ENCODE measurements around the gene CALB2. TPM values are rescaled to one million over a fixed set of nuclear protein-coding genes. Genes with fewer than 3 reads are reported as not detected.

The CALB2 gene
- total and polyA plus RNA-seq, 2 of the 8 experiments (the other 6 are each of a cell fraction or from before 2014, with no cell fraction given), result 1.9 to 2.6 TPM

GRCh38 chr16:71413341-71413740, 54.8 kb downstream of the CALB2 start:
- Histone ChIP-seq H4K5ac (ENCODE audit: insufficient read length, low read depth, low read length) (no peak overlapping the region), H3K27ac (ENCODE audit: low read depth, low read length) (no peak overlapping the region), H3K79me2 (ENCODE audit: control insufficient read depth in 1 of 2, insufficient read depth in 2 of 2, low read length in 2 of 2) (no peaks in the 10 kb centered on the region), H2BK20ac (ENCODE audit: low read length) (no peak overlapping the region), H2AFZ (ENCODE audit: low read length) (0 out of 2 replicates have a peak overlapping the region, but pooled peaks have one; percentile 89), H3K79me1 (ENCODE audit: low read depth, low read length) (no peaks in the 10 kb centered on the region), H4K20me1 (replicated peaks in 1 of 2; ENCODE audit: control insufficient read depth in 1 of 2, insufficient read depth in 2 of 2, low read length in 2 of 2) (no peaks in the 10 kb centered on the region), H2BK15ac (ENCODE audit: low read length) (no peak overlapping the region), H3K4me3 (ENCODE audit: extremely low read depth in 1 of 4, insufficient read depth in 2 of 4, low read depth in 3 of 4, low read length in 4 of 4) (no peak overlapping the region), H3K23ac (ENCODE audit: insufficient read length) (no peak overlapping the region), H4K8ac (ENCODE audit: extremely low read depth, insufficient read depth, low read length) (no peak overlapping the region), H2BK5ac (ENCODE audit: low read depth, low read length) (no peak overlapping the region), H3K56ac (replicated peaks; ENCODE audit: insufficient read length, low read depth, low read length) (no peak overlapping the region), H3K36me3 (ENCODE audit: control insufficient read depth in 2 of 4, insufficient read depth in 4 of 4, low read length in 3 of 4) (no peaks in the 10 kb centered on the region), H3K27me3 (replicated peaks in 1 of 4; ENCODE audit: control insufficient read depth in 3 of 4, extremely low read depth in 1 of 4, insufficient read depth in 3 of 4, low read length in 3 of 4) (peaks cover 0 to 2% (median under 1%) of the 10 kb centered on the region in 4 experiments; a peak in 1 of 7 replicates), H3K4me1 (replicated peaks in 1 of 4; ENCODE audit: control insufficient read depth in 3 of 4, insufficient read depth in 4 of 4, low read length in 3 of 4) (peaks cover 0 to 4% (median 0%) of the 10 kb centered on the region in 4 experiments; a peak in 2 of 7 replicates), H4K91ac (replicated peaks; ENCODE audit: insufficient read length, low read length) (no peak overlapping the region), H3K4me2 (ENCODE audit: insufficient read depth in 1 of 2, low read depth in 2 of 2, low read length in 2 of 2) (no peak overlapping the region; a peak in 1 of 4 replicates), H3K9ac (replicated peaks in 1 of 4; ENCODE audit: extremely low read depth in 1 of 4, low read depth in 3 of 4, low read length in 3 of 4) (no peak overlapping the region), H3K23me2 (ENCODE audit: low read depth, low read length) (peaks cover 2% of the 10 kb centered on the region), H2BK12ac (ENCODE audit: low read depth, low read length) (no peak overlapping the region), H3K18ac (ENCODE audit: extremely low read depth, low read length) (no peak overlapping the region), H3K9me3 (ENCODE audit: insufficient read depth in 2 of 2, low read depth in 1 of 2, low read length in 1 of 2) (no peaks in the 10 kb centered on the region), H2AK5ac (ENCODE audit: low read depth, low read length) (no peak overlapping the region), H2BK120ac (replicated peaks; ENCODE audit: low read depth, low read length) (no peak overlapping the region), H3K4ac (replicated peaks; ENCODE audit: insufficient read length, low read depth, low read length) (no peak overlapping the region), H3K14ac (ENCODE audit: insufficient read length) (no peak overlapping the region)
- ChIA-PET POLR2A (ENCODE audit: partially characterized antibody) (interaction anchor here (0.6 to 1.2 kb wide), 4 partner anchors 9 to 55 kb away, joined by 3 to 4 read pairs (median 3); partner anchors contain the start of gene CALB2), CTCF (ENCODE audit: partially characterized antibody) (interaction anchor here (0.6 to 6.3 kb wide), 43 partner anchors 10 to 642 kb away, joined by 3 to 99 read pairs (median 6); partner anchors contain the start of genes CALB2, CHST4 and ZNF19)
- DNase-seq (ENCODE audit: low read depth in 1 of 2, low spot score in 2 of 2) (no peak), FAIRE-seq (no peak)
- 84% methylated on average over 4 of the region's 4 CpGs; no CpG with 5 or more reads in 1 of the 2 experiments for WGBS, 2 experiments (ENCODE audit: extremely low coverage in 1 of 2, insufficient coverage in 1 of 2, insufficient read length in 1 of 2, insufficient replicate concordance in 2 of 2, low coverage in 1 of 2, low lambda C conversion rate in 2 of 2, missing lambda C conversion rate in 1 of 2)
- no peak for TF ChIP-seq FOSL1 (IDR thresholded peaks at IDR 0.05; ENCODE audit: insufficient read depth, low read depth, low read length)
- no peak for TF ChIP-seq MAX (IDR thresholded peaks at IDR 0.05)
- no peak for TF ChIP-seq HDAC2 (IDR thresholded peaks at IDR 0.05; ENCODE audit: borderline replicate concordance in 1 of 2, low read depth in 2 of 2, low read length in 2 of 2)
- no peak for TF ChIP-seq TAF7 (optimal IDR thresholded peaks at IDR 0.05; ENCODE audit: borderline replicate concordance, low read depth, low read length)
- TF ChIP-seq EZH2 (IDR thresholded peaks at IDR 0.05; ENCODE audit: low read depth, low read length, severe bottlenecking), result no peak
- no peak for TF ChIP-seq SAP30 (IDR thresholded peaks at IDR 0.05; ENCODE audit: insufficient read depth, insufficient replicate concordance, low read length)
- no peak for TF ChIP-seq BACH1 (IDR thresholded peaks at IDR 0.05; ENCODE audit: low read length)
- TF ChIP-seq ZNF274 (IDR thresholded peaks at IDR 0.05; ENCODE audit: borderline replicate concordance, extremely low read depth, low read length), result no peak
- TF ChIP-seq KDM4A (IDR thresholded peaks at IDR 0.05; ENCODE audit: low read depth, low read length, severe bottlenecking), result no peak
- no peak for TF ChIP-seq BCL11A (IDR thresholded peaks at IDR 0.05; ENCODE audit: low read depth in 2 of 2, low read length in 2 of 2)
- TF ChIP-seq SP4 (IDR thresholded peaks at IDR 0.05; ENCODE audit: low read length), result no peak

All from H1 (cell line).